SU-DHL-6 (cell line): ENCODE measurements around the gene AMMECR1.

Source experiments
- H2AFZ ChIP-seq: fragments of 200-600 bp; sonication (generic); 2 replicates; pipeline ENCODE4 v1.6.1; 2014; ENCODE audit warnings: low read depth, mild to moderate bottlenecking, moderate library complexity, mixed read lengths, antibody characterized with exemption, low read length; ENCODE audit not compliant: severe bottlenecking
- H3F3A ChIP-seq: fragments of 200-600 bp; shearing (Covaris generic); 2 replicates; pipeline ENCODE4 v1.6.0; 2016; ENCODE audit warnings: antibody characterized with exemption, mild to moderate bottlenecking; ENCODE audit not compliant: insufficient read depth
- H3K27ac ChIP-seq: fragments of 200-600 bp; sonication (generic); 2 replicates; pipeline ENCODE4 v1.5.1; 2016; ENCODE audit warnings: low read depth, mild to moderate bottlenecking, low read length, moderate library complexity, mixed read lengths
- H3K27me3 ChIP-seq: fragments of 200-600 bp; sonication (generic), shearing (Covaris generic); 2 replicates; pipeline ENCODE4 v1.6.0; 2014; ENCODE audit warnings: mild to moderate bottlenecking, low read length
- H3K36me3 ChIP-seq: fragments of 200-600 bp; sonication (generic); 2 replicates; pipeline ENCODE4 v1.6.1; 2014; ENCODE audit warnings: mild to moderate bottlenecking, low read length, mixed read lengths
- H3K4me2 ChIP-seq: fragments of 300-600, 200-600 bp; shearing (Covaris generic), sonication (generic); 2 replicates; pipeline ENCODE4 v1.6.0; 2014; ENCODE audit warnings: low read length, low read depth, mild to moderate bottlenecking; ENCODE audit not compliant: poor library complexity, severe bottlenecking
- H3K4me3 ChIP-seq: fragments of 200-600 bp; sonication (generic); 2 replicates; pipeline ENCODE4 v1.5.1; 2014; ENCODE audit warnings: antibody characterized with exemption, low read length, mild to moderate bottlenecking, mixed read lengths; ENCODE audit not compliant: insufficient read depth, poor library complexity, severe bottlenecking
- H3K79me2 ChIP-seq: fragments of 200-600 bp; sonication (generic); 2 replicates; pipeline ENCODE4 v1.6.1; 2014; ENCODE audit warnings: mild to moderate bottlenecking, low read length, moderate library complexity; ENCODE audit not compliant: insufficient read depth
- H3K9ac ChIP-seq: fragments of 200-600 bp; sonication (generic); 2 replicates; pipeline ENCODE4 v1.7.0; 2014; ENCODE audit warnings: mild to moderate bottlenecking, low read length
- H3K9me2 ChIP-seq: fragments of 200-600 bp; sonication (generic); replicated peaks from 2 replicates; pipeline ENCODE4 v1.6.1; 2014; ENCODE audit warnings: low read length; ENCODE audit not compliant: insufficient read depth
- H3K9me3 ChIP-seq: fragments of 200-600 bp; sonication (generic); 2 replicates; pipeline ENCODE4 v1.6.1; 2014; ENCODE audit warnings: low read length, mixed read lengths; ENCODE audit not compliant: insufficient read depth
- H4K20me1 ChIP-seq: fragments of 200-600 bp; sonication (generic); 2 replicates; pipeline ENCODE4 v1.6.1; 2014; ENCODE audit warnings: low read depth, mild to moderate bottlenecking, antibody characterized with exemption, low read length, moderate library complexity, mixed read lengths
- CTCF ChIP-seq: fragments of 200-600 bp; sonication (generic); IDR thresholded peaks from one replicate; pipeline ENCODE4 v1.5.1; 2017; ENCODE audit warnings: antibody characterized with exemption, mild to moderate bottlenecking, low read length, moderate library complexity; ENCODE audit not compliant: insufficient read depth, poor library complexity, severe bottlenecking
- EZH2phosphoT487 ChIP-seq: fragments of 200-600 bp; sonication (generic), shearing (Covaris generic); conservative IDR thresholded peaks from 2 replicates; pipeline ENCODE4 v1.6.1; 2018; ENCODE audit warnings: mild to moderate bottlenecking, antibody characterized with exemption, low read length, moderate library complexity, mixed read lengths

The AMMECR1 gene

DNA sequence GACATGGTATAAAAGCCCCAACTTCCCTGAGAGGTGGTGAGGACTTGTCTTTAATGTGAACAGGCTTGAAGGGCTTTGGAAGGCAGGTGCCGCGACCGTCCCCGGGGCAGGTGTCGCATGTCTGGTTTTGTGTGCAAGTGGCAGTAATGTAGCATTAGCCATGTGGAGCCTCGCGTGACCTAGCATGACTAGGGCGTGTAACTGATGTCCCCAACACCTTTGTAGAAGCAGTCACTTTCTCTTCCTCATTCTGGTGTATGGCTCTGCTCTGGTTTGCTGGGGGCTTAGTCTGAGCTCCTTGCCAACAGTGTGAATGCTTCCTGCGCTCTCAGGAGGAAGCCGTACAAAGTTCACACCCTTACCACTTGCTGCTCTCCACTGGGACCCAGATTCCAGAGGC, 145.7 kb downstream of the AMMECR1 start:
- no peak overlapping the region for H2AFZ ChIP-seq
- no peaks in the 10 kb centered on the region for H3K9me3 ChIP-seq
- no peak for TF ChIP-seq CTCF
- no peak for TF ChIP-seq EZH2phosphoT487
- no peaks in the 10 kb centered on the region for H3K27me3 ChIP-seq
- H3K9ac ChIP-seq: no peak overlapping the region
- H3K79me2 ChIP-seq: no peaks in the 10 kb centered on the region
- H3K27ac ChIP-seq: no peak overlapping the region
- H3K9me2 ChIP-seq: no peaks in the 10 kb centered on the region
- no peak overlapping the region for H3K4me2 ChIP-seq
- H4K20me1 ChIP-seq: no peaks in the 10 kb centered on the region
- H3K4me3 ChIP-seq: no peak overlapping the region
- H3K36me3 ChIP-seq: no peaks in the 10 kb centered on the region
- no peaks in the 10 kb centered on the region for H3F3A ChIP-seq

DNA sequence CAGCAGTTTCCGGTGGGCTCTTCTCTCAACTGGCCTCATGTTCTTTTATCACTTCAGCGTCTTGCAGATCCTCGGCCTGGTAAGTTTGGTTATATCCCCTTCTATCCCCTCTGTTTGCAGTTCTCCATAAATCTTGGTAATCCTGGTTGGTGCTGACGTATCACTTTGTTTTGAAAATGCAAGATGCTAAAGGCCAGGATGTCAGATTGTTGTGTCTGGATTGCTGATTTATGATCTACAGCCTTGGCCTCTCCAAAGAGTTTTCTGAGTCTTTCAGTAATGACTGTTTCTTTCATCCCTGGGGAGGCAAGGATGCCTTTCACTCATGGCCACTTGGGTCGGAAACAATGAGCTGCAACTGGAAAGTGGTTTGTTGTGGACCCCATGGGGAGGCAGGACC, 146.4 kb downstream of the AMMECR1 start:
- no peaks in the 10 kb centered on the region for H3K36me3 ChIP-seq
- H2AFZ ChIP-seq: no peak overlapping the region
- no peaks in the 10 kb centered on the region for H3K27me3 ChIP-seq
- H3K9me3 ChIP-seq: no peaks in the 10 kb centered on the region
- TF ChIP-seq CTCF: no peak
- no peak for TF ChIP-seq EZH2phosphoT487
- no peak overlapping the region for H3K27ac ChIP-seq
- no peaks in the 10 kb centered on the region for H3F3A ChIP-seq
- H3K9ac ChIP-seq: no peak overlapping the region
- no peaks in the 10 kb centered on the region for H3K9me2 ChIP-seq
- no peak overlapping the region for H3K4me3 ChIP-seq
- no peaks in the 10 kb centered on the region for H4K20me1 ChIP-seq
- H3K4me2 ChIP-seq: no peak overlapping the region
- H3K79me2 ChIP-seq: no peaks in the 10 kb centered on the region

DNA sequence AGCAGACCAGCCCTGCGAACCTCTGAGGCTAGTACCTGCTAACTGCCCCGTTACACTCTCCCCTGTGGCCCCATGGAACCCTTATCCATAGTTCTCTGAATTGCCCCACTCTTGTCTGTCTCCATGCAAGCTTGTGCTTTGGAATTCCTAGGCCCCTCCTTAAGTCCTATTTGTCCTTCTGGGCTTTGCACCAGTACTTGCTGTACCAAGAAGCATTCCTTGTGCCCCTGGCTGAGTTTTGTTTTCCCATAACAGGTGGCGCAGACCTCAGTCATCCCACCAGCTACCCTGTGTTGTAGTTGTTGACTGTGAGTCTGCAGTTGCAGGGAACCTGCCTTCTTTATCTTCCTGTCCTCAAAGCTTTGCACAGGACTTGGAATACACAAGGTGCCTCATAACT, 147.9 kb downstream of the AMMECR1 start:
- TF ChIP-seq CTCF: no peak
- TF ChIP-seq EZH2phosphoT487: no peak

DNA sequence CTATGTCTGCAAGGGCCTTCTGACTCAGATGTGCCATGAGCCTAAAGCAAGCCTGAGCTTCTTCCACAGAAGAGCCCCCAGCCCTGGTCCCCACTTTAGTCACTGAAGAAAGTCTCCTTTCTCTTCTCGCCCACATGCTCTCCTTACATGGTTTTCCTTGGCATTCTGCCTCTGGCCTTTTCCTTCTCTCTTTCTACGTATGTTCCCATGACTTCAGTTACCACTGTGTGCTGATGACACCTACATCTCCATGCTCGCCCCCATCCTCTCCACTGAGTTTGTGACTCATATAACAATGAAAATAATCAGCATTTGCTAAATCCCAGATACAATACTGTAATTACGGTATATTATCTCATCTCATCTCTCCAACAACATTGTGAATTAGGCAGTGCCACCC, 149.3 kb downstream of the AMMECR1 start:
- TF ChIP-seq CTCF (no peak), EZH2phosphoT487 (no peak)
- Histone ChIP-seq H3K9me2 (no peaks in the 10 kb centered on the region), H3K27ac (no peak overlapping the region), H3K4me2 (no peak overlapping the region), H3K9ac (no peak overlapping the region), H3K27me3 (no peaks in the 10 kb centered on the region), H2AFZ (no peak overlapping the region), H3K9me3 (no peaks in the 10 kb centered on the region), H3K36me3 (no peaks in the 10 kb centered on the region), H3K4me3 (no peak overlapping the region), H3K79me2 (no peaks in the 10 kb centered on the region), H4K20me1 (no peaks in the 10 kb centered on the region), H3F3A (no peaks in the 10 kb centered on the region)

More for the DNA sequence above, 147.9 kb downstream of the AMMECR1 start:
- no peaks in the 10 kb centered on the region for H4K20me1 ChIP-seq
- no peak overlapping the region for H3K9ac ChIP-seq
- no peak overlapping the region for H3K4me3 ChIP-seq
- H3F3A ChIP-seq: no peaks in the 10 kb centered on the region
- H3K27me3 ChIP-seq: no peaks in the 10 kb centered on the region
- H3K9me2 ChIP-seq: no peaks in the 10 kb centered on the region
- H2AFZ ChIP-seq: no peak overlapping the region
- H3K27ac ChIP-seq: no peak overlapping the region
- H3K79me2 ChIP-seq: no peaks in the 10 kb centered on the region
- no peaks in the 10 kb centered on the region for H3K9me3 ChIP-seq
- no peak overlapping the region for H3K4me2 ChIP-seq
- H3K36me3 ChIP-seq: no peaks in the 10 kb centered on the region
